CD4-positive, alpha-beta T cell treated with Interleukin-6 at 100 ng/mL for 8 hours (primary cell): Measurements from ENCODE around the gene ODC1.

ENCODE experiments used
- DNase-seq: peaks from one replicate; pipeline ENCODE4 v3.0.0-alpha.2; 2020; ENCODE audit warnings: mixed read lengths, low spot score

ODC1 gene

DNA sequence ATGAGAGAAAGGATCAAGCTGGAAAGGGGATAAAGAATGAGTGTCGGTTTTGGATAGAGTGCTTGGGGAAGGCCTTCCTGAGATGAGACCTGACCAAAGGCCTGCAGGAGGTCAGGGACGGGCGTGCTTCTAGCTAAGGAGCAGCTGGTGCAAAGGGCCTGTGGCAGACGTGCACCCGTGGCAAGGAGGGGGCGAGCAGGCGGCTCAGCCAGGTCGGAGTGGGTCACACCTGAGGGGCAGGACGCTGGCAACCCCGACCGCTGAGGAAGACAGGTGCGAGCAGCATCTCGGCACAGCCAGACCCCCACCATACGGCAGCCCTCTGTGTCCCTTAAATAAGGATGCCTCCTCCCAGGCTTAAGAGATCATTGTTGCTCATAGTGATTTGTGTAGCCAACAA lies 48.1 kb downstream of the ODC1 start:
- DNase-seq, result no peak

GRCh38 chr2:10399358-10399757 lies 48.8 kb downstream of the ODC1 start:
- no peak for DNase-seq

DNA sequence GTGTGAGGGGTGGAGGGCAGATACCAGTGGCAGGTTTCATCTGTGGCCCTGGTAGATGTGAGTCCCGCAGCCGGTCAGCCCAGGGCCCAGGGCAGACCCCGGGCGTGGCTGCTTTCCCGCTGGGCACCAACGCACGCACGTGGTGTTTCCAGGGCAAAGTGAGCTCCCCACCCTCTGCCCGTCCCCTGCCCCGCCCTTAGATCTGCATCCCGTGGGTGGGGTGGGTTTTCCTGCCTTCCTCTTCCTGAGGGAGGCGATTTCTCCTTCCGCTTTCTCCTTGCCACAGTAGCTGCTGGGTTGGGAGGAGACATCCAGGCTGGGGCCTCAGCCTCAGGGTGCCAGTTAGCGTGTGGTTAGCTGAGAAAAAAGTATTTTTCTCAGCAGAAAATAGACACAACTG lies 49.6 kb downstream of the ODC1 start:
- no peak for DNase-seq

- DNase-seq, result no peak
Observed at GRCh38 chr2:10397878-10398277, 50.2 kb downstream of the ODC1 start.

DNA sequence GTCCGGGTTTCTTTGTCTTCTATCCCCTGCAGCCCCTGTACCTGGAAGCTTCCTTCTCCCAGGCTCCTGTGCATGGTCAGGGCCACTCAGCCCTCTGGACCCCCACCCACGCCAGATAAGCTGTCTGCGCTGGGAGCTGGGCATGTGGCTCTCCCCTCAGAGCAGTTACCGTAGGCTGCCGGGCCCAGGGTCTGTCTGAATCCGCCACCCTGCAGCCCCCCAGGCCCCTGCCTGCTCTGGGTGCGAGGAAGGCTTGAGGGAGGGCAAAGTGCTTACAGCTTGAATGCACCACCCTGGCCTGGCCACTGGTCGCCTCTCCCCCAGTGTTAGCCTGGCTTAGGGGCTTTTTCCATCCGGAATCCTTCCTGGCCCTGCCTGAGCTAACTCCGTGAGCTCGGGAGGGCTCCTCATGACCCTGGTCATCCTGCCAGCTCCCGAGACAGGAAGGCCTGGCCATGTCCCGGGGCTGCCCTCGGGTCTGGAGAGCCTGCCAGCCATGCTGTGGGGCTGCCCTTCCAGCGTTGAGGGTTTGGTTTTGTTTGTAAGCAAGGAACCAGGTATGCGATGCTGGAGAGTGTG lies 50.7 kb downstream of the ODC1 start:
- DNase-seq, result no peak

DNA sequence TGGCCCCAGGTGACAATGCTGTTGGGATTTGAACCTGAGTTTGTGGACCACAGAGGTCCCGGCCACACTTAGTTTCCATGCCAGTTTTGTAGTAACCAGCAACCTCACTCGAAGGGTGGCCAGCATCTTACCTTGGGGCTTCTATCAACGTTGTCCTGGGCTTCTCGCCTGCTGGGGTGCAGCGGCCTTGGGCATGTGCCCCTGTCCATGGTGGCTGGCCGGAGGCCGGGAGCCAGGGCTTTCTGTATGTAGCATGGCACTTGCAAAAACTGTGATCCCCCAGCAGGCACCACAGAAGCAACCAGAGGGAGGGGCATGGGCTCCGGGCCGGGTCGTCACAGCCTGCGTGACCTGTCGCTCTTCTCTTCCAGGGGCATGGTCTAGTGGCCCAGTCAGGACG lies 51.7 kb downstream of the ODC1 start:
- DNase-seq, result no peak

- DNase-seq, result no peak
Observed at GRCh38 chr2:10395893-10396292, 52.2 kb downstream of the ODC1 start.

DNA sequence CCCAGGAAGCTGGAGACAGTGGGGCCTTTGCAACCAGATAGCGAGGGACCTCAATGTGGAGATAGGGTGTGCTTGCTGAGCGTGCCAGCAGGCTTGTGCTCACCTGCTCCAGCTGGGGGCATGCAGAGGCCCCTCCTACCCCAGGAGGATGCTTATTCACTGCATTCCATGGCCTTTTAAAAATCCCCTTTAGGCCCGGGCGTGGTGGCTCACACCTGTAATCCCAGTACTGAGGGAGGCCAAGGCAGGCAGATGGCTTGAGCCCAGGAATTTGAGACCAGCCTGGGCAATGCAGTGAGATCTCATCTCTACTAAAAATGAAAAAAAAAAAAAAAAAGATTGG lies 54.5 kb downstream of the ODC1 start:
- no peak for DNase-seq

GRCh38 chr2:10392951-10393639 lies 55.0 kb downstream of the ODC1 start:
- DNase-seq, result no peak

- DNase-seq, result no peak
Observed at GRCh38 chr2:10392548-10392947, 55.6 kb downstream of the ODC1 start.

DNA sequence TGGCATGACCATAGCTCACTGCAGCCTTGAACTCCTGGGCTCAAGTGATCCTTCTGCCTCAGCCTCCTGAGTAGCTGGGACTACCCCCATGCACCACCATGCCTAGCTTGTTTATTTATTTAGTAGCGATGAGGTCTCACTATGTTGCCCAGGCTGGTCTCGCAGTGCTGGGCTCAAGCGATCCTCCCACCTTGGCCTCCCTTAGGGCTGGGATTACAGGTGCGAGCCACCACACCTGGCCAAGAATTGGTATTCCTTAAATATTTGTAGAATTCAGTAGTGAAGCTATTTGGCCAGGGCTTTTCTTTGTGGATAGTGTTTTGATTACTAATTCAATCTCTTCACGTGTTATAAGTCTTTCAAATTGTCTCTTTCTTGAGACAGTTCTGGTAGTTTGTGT lies 56.0 kb downstream of the ODC1 start:
- DNase-seq, result no peak

GRCh38 chr2:10390369-10390801 lies 57.7 kb downstream of the ODC1 start:
- DNase-seq, result no peak
